Measurements from ENCODE around the gene PFN2.

DNA sequence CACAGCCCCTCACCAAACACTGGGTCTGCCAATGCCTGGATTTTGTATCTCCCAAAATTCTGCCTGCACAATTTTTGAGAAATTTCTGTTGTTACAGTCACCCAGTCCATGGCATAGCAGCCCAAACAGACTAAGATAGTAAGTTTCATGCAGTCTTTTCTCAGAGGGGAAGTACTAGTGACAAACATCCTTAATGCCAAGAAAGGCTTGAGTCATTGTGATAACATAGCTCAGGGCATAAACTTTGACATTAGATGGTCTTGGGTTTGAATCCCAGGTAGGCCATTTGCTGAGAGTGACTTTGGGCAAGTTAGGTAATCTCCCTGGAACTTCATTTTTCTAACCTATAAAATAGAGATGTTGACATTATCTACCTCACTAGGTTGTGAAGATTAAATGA lies 36.1 kb upstream of the PFN2 start:
- TF ChIP-seq GATA3 (IDR thresholded peaks at IDR 0.05; ENCODE audit: low read depth, low read length) (no peak), GATA2 (IDR thresholded peaks at IDR 0.05; ENCODE audit: low read depth, low read length) (no peak)

Measured in SH-SY5Y (cell line).